GM12864 (cell line): ENCODE measurements around the gene HELLS.

ENCODE experiments used
- DNase-seq: peaks from one replicate; pipeline ENCODE4 v3.0.0-alpha.2; 2011; ENCODE audit warnings: low read depth
- H3K4me3 ChIP-seq: 2 replicates; pipeline ENCODE4 v1.5.1; 2011; ENCODE audit warnings: mild to moderate bottlenecking, low read depth, low read length, control low read depth
- TF ChIP-seq, protein P1 (sequence below): IDR thresholded peaks from 2 replicates; pipeline ENCODE4 v1.5.1; 2011; ENCODE audit warnings: low read depth, mild to moderate bottlenecking, moderate library complexity, low read length, control low read depth, inconsistent platforms; ENCODE audit errors: missing control alignments

Gene HELLS

DNA sequence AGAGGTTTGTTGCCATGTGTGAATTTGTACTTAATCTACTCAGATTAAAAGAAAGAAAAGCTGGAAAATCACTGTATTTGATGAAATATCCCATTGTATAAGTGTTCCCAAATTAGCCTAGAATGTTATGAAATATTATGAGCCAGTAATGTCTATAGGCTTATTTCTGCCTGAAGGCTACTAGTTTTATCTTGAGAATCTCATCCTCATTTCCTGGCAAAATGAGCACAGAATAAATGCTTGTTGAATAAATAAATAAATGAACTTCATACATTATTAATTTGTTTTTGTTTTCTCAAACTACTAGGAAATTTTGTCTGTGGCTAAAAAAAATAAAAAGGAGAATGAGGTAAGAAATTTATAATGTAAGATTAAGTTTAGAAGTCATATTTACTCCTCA is 25.5 kb downstream of the HELLS start:
- no peak overlapping the region for H3K4me3 ChIP-seq
- TF ChIP-seq, protein P1, sequence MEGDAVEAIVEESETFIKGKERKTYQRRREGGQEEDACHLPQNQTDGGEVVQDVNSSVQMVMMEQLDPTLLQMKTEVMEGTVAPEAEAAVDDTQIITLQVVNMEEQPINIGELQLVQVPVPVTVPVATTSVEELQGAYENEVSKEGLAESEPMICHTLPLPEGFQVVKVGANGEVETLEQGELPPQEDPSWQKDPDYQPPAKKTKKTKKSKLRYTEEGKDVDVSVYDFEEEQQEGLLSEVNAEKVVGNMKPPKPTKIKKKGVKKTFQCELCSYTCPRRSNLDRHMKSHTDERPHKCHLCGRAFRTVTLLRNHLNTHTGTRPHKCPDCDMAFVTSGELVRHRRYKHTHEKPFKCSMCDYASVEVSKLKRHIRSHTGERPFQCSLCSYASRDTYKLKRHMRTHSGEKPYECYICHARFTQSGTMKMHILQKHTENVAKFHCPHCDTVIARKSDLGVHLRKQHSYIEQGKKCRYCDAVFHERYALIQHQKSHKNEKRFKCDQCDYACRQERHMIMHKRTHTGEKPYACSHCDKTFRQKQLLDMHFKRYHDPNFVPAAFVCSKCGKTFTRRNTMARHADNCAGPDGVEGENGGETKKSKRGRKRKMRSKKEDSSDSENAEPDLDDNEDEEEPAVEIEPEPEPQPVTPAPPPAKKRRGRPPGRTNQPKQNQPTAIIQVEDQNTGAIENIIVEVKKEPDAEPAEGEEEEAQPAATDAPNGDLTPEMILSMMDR: no peak
- no peak for DNase-seq

DNA sequence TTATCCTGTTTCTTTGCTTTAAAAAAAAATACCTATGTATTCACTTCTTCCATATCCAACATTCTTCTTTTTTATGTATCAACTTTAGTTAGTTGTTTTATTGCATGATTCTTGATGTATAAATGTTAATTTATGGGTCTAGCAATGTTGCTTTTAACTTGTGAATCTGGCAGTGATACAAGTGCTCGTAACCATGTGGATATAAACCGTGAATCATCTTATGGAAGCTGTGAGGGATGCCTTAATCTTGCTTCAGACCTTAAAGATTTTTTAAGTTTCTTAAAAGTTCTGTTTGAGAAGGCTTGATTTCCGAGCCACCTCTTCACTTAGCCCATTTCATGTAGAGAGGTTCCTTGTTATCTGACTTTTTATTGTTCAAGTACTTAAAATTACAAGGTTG is 25.9 kb downstream of the HELLS start:
- no peak overlapping the region for H3K4me3 ChIP-seq
- TF ChIP-seq, protein P1: no peak
- DNase-seq: no peak

DNA sequence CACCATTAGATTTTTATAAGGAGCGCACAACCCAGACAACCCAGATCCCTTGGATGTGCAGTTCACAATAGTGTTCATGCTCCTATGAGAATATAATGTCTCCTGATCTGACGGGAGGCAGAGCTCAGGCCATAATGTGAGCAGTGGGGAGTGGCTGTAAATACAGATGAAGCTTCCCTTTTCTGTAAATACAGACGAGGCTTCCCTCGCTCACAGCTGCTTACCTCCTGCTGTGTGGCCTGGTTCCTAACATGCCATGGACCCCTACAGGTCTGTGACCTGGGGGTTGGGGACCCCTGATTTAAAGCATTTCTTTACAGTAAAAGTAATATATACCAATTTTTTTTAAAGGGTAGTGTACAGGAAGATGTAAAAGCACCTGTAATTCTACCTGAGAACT is 33.2 kb downstream of the HELLS start:
- no peak for DNase-seq
- H3K4me3 ChIP-seq: no peak overlapping the region
- TF ChIP-seq, protein P1: no peak

DNA sequence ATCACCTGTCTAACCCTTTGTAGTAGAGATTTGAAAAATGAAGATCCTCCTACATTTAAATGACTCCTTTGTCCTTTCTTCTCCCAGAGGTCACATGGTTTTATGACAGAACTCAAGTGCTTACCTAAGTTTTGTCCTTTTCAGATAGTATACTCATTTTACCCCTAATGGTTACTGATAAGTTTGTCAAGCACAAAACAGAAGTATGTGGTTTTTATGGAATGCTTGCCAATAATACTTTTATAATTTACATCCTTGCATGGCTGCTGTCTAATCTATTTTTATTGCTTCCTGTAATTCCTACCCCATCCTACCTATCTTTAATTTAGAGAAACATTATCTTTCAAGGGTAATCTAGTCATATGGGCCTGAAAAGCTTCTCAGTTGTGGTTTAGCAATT is 37.5 kb downstream of the HELLS start:
- no peak for DNase-seq
- TF ChIP-seq, protein P1: no peak
- H3K4me3 ChIP-seq: no peak overlapping the region

DNA sequence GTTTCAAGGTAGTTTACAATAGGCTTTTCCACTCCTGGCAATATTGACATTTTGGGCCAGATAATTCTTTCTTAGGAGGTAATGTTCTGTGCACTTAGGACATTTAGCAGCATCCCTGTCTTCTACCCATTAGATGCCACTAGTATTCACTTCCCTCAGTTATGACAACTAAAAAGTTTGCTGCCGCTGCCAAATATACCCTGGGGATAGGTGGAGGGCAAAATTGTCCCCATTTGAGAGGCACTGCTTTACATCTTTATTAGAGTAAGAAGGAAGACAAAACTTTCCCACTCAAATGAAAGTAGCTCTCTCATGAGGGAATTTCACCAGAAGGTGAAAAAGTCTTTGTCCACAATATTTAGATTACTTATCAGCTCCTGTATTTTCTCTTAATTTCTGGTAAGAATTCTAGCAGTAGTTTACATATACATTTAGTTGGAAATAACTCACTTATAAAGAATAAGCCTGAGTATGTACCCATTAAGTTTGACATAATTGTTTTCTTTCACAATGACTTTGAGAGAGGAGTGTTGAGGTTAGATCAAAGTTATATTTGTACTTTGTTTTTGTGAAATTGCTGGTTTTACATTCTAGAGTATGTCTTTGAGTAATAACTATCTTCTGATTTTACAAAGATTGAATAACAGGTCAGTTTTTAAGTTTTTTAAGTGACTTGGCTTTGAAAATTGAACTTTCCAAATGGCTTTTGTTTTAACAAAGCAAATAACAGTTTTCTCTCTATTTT is 46.0 kb downstream of the HELLS start:
- TF ChIP-seq, protein P1: no peak
- DNase-seq: no peak
- no peak overlapping the region for H3K4me3 ChIP-seq

DNA sequence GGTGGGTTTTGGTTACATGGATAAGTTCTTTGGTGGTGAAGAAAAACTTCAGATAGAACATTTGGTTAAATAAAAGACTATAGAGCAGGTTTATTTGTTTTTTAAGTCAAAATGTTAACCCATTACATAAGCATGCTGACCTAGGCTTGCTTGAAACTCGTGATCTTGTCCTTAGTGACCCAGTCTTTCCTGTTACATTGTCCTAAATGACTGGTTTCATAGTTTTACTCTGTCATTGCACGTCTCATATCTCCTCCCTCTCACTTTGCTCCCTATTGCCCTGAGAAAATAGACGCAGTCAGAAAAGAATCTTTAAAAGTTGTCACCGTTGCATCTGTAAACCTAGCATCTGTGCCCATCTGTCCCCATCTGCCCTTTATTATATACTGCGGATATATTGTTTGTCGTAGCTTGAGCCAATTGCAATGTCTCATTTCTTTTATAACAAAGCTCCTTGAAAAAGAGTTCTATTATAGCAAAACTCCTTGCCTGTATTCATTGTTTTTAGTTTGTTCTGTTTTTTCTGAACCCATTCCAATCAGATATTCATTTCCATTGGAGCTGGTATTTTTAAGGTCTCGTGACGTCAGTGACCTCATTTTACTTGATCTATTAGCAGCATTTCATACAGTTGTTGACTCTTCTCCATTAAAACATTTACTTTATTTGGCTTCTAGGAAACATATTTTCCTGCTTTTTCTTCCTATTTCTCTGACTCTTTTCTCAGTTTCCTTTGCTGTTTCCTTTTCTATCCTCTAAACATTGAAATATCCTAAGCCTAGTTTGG is 57.3 kb downstream of the HELLS start:
- no peak for DNase-seq
- no peak overlapping the region for H3K4me3 ChIP-seq
- TF ChIP-seq, protein P1: no peak
